Measurements from ENCODE around the gene ANGPTL4. TPM values are rescaled to one million over a fixed set of nuclear protein-coding genes. Genes with fewer than 3 reads are reported as not detected.

ANGPTL4 gene
- total RNA-seq, 2 experiments from 2014 or later = not detected

- no peaks in the 10 kb centered on the region for H3K36me3 Mint-ChIP-seq (ENCODE audit: low read depth)
- H3K27ac Mint-ChIP-seq = no peak overlapping the region
- ChIA-PET CTCF (no interaction called here), POLR2A (no interaction called here)
- no peak overlapping the region for H3K4me3 Mint-ChIP-seq
- ATAC-seq (ENCODE audit: poor library complexity) (no peak), DNase-seq (no peak)
- H3K9me3 Mint-ChIP-seq = no peaks in the 10 kb centered on the region
- Histone ChIP-seq H3K27ac (ENCODE audit: low read depth in 1 of 2, low read length in 2 of 2) (no peak overlapping the region), H3K36me3 (ENCODE audit: insufficient read depth, low read length) (no peaks in the 10 kb centered on the region), H3K9me3 (ENCODE audit: control insufficient read depth in 1 of 2, insufficient read depth in 1 of 2, low read length in 2 of 2) (peaks cover 0 to 3% of the 10 kb centered on the region in 2 experiments), H3K27me3 (ENCODE audit: control insufficient read depth in 1 of 2, insufficient read depth in 2 of 2, low read length in 2 of 2) (peaks cover 9 to 15% of the 10 kb centered on the region in 2 experiments), H3K4me1 (ENCODE audit: insufficient read depth, low read length) (peaks cover 15% of the 10 kb centered on the region), H3K4me3 (ENCODE audit: low read length) (no peak overlapping the region)
- peaks cover 5% of the 10 kb centered on the region for H3K27me3 Mint-ChIP-seq
- TF ChIP-seq CTCF (IDR thresholded peaks at IDR 0.05) = no peak
- intact Hi-C loops (cut with DNase I, micrococcal nuclease) = loop anchor here in 1 of 2 experiments (10.0 kb wide), 2 partner anchors 325 to 405 kb away; partner anchors contain the start of genes CTXN1, ELAVL1 and SNAPC2
- no peaks in the 10 kb centered on the region for H3K4me1 Mint-ChIP-seq (ENCODE audit: low read depth)
Measured at GRCh38 chr19:8329996-8330395, 34.0 kb upstream of the ANGPTL4 start.

GRCh38 chr19:8331263-8331845 lies 32.6 kb upstream of the ANGPTL4 start:
- no peaks in the 10 kb centered on the region for H3K36me3 ChIP-seq (ENCODE audit: insufficient read depth, low read length)
- no peak for DNase-seq
- ATAC-seq (ENCODE audit: poor library complexity) = no peak
- H3K4me1 ChIP-seq (ENCODE audit: insufficient read depth, low read length) = peaks cover 20% of the 10 kb centered on the region
- no peak overlapping the region for H3K4me3 ChIP-seq (ENCODE audit: low read length)
- CTCF ChIA-PET = no interaction called here
- H3K27me3 Mint-ChIP-seq = peaks cover 11% of the 10 kb centered on the region
- H3K9me3 ChIP-seq (ENCODE audit: control insufficient read depth in 1 of 2, insufficient read depth in 1 of 2, low read length in 2 of 2) = peaks cover 0 to 3% of the 10 kb centered on the region in 2 experiments
- POLR2A ChIA-PET = no interaction called here
- H3K4me1 Mint-ChIP-seq (ENCODE audit: low read depth) = peaks cover 5% of the 10 kb centered on the region
- H3K9me3 Mint-ChIP-seq = no peaks in the 10 kb centered on the region
- no peaks in the 10 kb centered on the region for H3K36me3 Mint-ChIP-seq (ENCODE audit: low read depth)
- no peak overlapping the region for H3K27ac ChIP-seq (ENCODE audit: low read depth in 1 of 2, low read length in 2 of 2)
- H3K27me3 ChIP-seq (ENCODE audit: control insufficient read depth in 1 of 2, insufficient read depth in 2 of 2, low read length in 2 of 2) = peaks cover 16 to 23% of the 10 kb centered on the region in 2 experiments
- H3K27ac Mint-ChIP-seq = no peak overlapping the region
- H3K4me3 Mint-ChIP-seq = no peak overlapping the region
- TF ChIP-seq CTCF (IDR thresholded peaks at IDR 0.05) = no peak
- intact Hi-C loops (cut with DNase I, micrococcal nuclease) = no loop called here

DNA sequence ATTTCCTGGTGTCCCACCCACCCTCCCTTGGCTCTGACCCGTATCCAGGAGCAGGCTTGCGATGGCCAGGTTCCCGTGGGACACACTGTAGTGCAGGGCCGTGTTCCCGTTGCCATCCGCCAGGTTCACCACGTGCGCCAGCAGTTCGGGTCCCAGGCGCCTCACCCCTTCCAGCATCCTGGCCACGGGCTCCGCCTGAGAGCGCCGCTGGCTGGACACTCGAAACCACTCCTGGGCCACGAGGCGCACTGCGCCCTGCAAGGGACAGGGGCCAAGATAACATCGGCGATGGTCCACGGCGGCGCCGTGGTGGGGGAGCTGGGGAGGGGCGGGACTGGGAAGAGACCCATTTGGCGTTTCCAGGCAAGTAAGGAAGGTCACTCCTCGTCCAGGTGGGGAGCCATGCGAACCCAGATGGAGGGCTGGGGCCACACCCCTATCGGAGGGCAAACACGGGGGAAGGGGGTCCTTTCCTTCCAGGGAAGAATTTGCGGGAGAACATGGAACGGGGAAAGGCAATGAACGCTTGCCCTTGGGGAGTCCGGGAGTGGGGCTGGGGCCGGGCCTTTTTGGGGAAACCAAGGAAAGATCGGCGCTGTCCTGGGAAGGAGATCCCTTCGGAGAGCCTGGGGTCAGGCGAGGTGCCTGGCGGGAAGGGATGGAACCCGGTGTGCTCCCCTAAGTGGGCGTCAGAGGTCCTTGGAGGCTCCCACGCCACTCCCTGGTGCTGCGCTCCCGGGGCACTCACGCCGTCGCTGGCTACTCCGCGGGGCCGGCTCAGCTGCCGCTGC lies 30.8 kb upstream of the ANGPTL4 start:
- H3K4me1 Mint-ChIP-seq (ENCODE audit: low read depth) = peaks cover 5% of the 10 kb centered on the region
- no peak overlapping the region for H3K27ac Mint-ChIP-seq
- Histone ChIP-seq H3K4me1 (ENCODE audit: insufficient read depth, low read length) (peaks cover 20% of the 10 kb centered on the region), H3K9me3 (ENCODE audit: control insufficient read depth in 1 of 2, insufficient read depth in 1 of 2, low read length in 2 of 2) (peaks cover 0 to 3% of the 10 kb centered on the region in 2 experiments), H3K27me3 (ENCODE audit: control insufficient read depth in 1 of 2, insufficient read depth in 2 of 2, low read length in 2 of 2) (peaks cover 19 to 26% of the 10 kb centered on the region in 2 experiments), H3K27ac (ENCODE audit: low read depth in 1 of 2, low read length in 2 of 2) (no peak overlapping the region), H3K4me3 (ENCODE audit: low read length) (no peak overlapping the region), H3K36me3 (ENCODE audit: insufficient read depth, low read length) (no peaks in the 10 kb centered on the region)
- no peak for TF ChIP-seq CTCF (IDR thresholded peaks at IDR 0.05)
- DNase-seq = no peak
- peaks cover 23% of the 10 kb centered on the region for H3K27me3 Mint-ChIP-seq
- intact Hi-C loops (cut with DNase I, micrococcal nuclease) = no loop called here
- H3K9me3 Mint-ChIP-seq = no peaks in the 10 kb centered on the region
- ChIA-PET POLR2A (interaction anchor here (1.2 kb wide), 1 partner anchor 10 kb away, joined by 3 read pairs; no protein-coding TSS in a partner anchor), CTCF (no interaction called here)
- no peak for ATAC-seq (ENCODE audit: poor library complexity)
- no peaks in the 10 kb centered on the region for H3K36me3 Mint-ChIP-seq (ENCODE audit: low read depth)
- H3K4me3 Mint-ChIP-seq = peak overlapping the region; percentile 15
